Ascending aorta (tissue), 2 donors: ENCODE measurements around the gene QSOX2. TPM values are rescaled to one million over a fixed set of nuclear protein-coding genes. Genes with fewer than 3 reads are reported as not detected.

ENCODE experiments used
- DNase-seq, 2 donors: peaks; one replicate each; pipeline ENCODE4 v3.0.0-alpha.2; 2019; ENCODE audit warnings: low spot score in 2 of 2
- H3K27ac ChIP-seq, 2 donors: fragments of 200-600 bp; sonication (generic); one replicate each; pipeline ENCODE4 v1.5.1; 2016 to 2017; ENCODE audit warnings: mild to moderate bottlenecking in 1 of 2
- H3K27me3 ChIP-seq: fragments of 200-600 bp; sonication (generic); one replicate; pipeline ENCODE4 v1.5.1; 2017
- H3K36me3 ChIP-seq, 2 donors: fragments of 200-600 bp; sonication (generic); one replicate each; pipeline ENCODE4 v1.5.1; 2016
- H3K4me1 ChIP-seq, 2 donors: fragments of 200-600 bp; sonication (generic); one replicate each; pipeline ENCODE4 v1.5.1; 2016 to 2017; ENCODE audit warnings: mild to moderate bottlenecking in 1 of 2
- H3K4me3 ChIP-seq, 2 donors: fragments of 200-600 bp; sonication (generic); one replicate each; pipeline ENCODE4 v1.5.1; 2016 to 2017; ENCODE audit warnings: mild to moderate bottlenecking in 1 of 2
- H3K9me3 ChIP-seq, 2 donors: fragments of 200-600 bp; sonication (generic); one replicate each; pipeline ENCODE4 v1.5.1; 2016
- intact Hi-C: fragments of 100-400 bp; cut with DNase I; formaldehyde crosslinking; loops from one replicate; pipeline ENCODE4 v1.15.1; 2023
- total RNA-seq: library from RNA; depleted of rRNA; stranded (reverse); fragments of >200 nt; gene quantifications from one replicate; pipeline ENCODE4 v1.1.0, GENCODE V29; 2016
- TF ChIP-seq, protein P1 (sequence below), 3 experiments: fragments of 200-600 bp in 2 of 3; fragments of 450-650 bp in 1 of 3; sonication (generic) in 2 of 3; IDR thresholded peaks; one replicate each; pipeline ENCODE4 v1.5.1; 2016 to 2019; ENCODE audit warnings: antibody characterized with exemption in 3 of 3, mild to moderate bottlenecking in 1 of 3, moderate library complexity in 1 of 3

Gene QSOX2
- total RNA-seq, 1 donor from 2014 or later = 3.7 TPM

- Histone ChIP-seq H3K9me3 (no peaks in the 10 kb centered on the region), H3K4me3 (no peak overlapping the region), H3K27me3 (no peaks in the 10 kb centered on the region), H3K4me1 (no peaks in the 10 kb centered on the region), H3K36me3 (no peaks in the 10 kb centered on the region), H3K27ac (no peak overlapping the region)
- intact Hi-C loops = no loop called here
- no peak for DNase-seq
- TF ChIP-seq, protein P1, sequence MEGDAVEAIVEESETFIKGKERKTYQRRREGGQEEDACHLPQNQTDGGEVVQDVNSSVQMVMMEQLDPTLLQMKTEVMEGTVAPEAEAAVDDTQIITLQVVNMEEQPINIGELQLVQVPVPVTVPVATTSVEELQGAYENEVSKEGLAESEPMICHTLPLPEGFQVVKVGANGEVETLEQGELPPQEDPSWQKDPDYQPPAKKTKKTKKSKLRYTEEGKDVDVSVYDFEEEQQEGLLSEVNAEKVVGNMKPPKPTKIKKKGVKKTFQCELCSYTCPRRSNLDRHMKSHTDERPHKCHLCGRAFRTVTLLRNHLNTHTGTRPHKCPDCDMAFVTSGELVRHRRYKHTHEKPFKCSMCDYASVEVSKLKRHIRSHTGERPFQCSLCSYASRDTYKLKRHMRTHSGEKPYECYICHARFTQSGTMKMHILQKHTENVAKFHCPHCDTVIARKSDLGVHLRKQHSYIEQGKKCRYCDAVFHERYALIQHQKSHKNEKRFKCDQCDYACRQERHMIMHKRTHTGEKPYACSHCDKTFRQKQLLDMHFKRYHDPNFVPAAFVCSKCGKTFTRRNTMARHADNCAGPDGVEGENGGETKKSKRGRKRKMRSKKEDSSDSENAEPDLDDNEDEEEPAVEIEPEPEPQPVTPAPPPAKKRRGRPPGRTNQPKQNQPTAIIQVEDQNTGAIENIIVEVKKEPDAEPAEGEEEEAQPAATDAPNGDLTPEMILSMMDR (IDR thresholded peaks at IDR 0.05) = no peak
These were observed 31.1 kb upstream of the QSOX2 start for GRCh38 chr9:136276716-136277115.

- H3K27ac ChIP-seq = no peak overlapping the region
- TF ChIP-seq, protein P1 (IDR thresholded peaks at IDR 0.05) = no peak
- intact Hi-C loops = no loop called here
These were observed 30.2 kb upstream of the QSOX2 start for GRCh38 chr9:136275655-136276429.

DNA sequence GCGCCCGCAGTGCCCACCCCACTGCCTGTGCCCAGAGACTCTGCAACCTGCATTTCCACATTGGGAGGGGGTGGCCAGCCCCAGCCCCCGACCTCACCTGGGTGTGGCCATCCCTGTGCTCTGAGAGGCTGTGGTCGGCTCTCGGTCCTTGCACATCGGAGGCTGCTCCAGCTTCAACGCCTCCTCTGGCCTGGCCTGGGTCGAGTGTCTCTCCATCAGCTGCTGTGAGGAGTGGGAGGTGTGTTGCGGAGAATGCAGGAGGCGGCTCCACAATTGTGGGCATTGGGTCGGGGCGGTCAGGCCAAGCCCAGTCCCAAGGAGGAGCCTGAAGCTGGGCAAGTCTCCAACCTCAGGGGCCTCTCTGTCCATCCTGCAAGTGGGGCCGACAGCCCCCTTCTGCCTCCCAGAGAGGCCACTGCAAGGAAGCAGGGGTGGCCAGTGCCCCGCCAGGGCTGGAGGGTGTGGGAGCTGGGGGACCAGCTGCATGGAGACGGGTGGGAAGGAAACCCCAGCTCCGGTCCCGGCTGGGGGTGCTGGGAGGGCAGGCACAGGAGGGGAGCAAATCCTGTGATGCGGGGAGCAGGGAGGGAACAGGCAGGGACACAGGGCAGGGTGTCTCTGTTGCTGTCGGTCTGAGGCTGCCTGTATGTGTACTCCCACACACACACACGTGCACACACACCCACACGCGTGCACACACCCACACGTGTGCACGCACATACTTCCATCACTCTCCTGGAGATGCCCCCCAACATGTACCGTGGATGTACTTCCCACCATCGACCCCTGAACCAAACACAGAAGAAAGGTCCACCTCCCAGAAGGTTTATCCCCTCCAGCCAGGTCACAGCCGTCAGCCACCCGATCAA, 29.4 kb upstream of the QSOX2 start:
- TF ChIP-seq, protein P1 (IDR thresholded peaks at IDR 0.05) = no peak

More at GRCh38 chr9:136275655-136276429, 30.2 kb upstream of the QSOX2 start:
- Histone ChIP-seq H3K9me3 (no peaks in the 10 kb centered on the region), H3K36me3 (no peaks in the 10 kb centered on the region), H3K4me1 (no peaks in the 10 kb centered on the region), H3K27me3 (no peaks in the 10 kb centered on the region), H3K4me3 (no peak overlapping the region)
- DNase-seq = no peak

GRCh38 chr9:136273921-136274785, 28.5 kb upstream of the QSOX2 start:
- H3K9me3 ChIP-seq = no peaks in the 10 kb centered on the region
- no peaks in the 10 kb centered on the region for H3K4me1 ChIP-seq
- H3K36me3 ChIP-seq = no peaks in the 10 kb centered on the region
- H3K27ac ChIP-seq = no peak overlapping the region
- no peak for DNase-seq
- intact Hi-C loops = no loop called here
- no peaks in the 10 kb centered on the region for H3K27me3 ChIP-seq
- TF ChIP-seq, protein P1 (IDR thresholded peaks at IDR 0.05) = no peak
- no peak overlapping the region for H3K4me3 ChIP-seq

More for the DNA sequence above, 29.4 kb upstream of the QSOX2 start:
- intact Hi-C loops = no loop called here
- H3K27me3 ChIP-seq = no peaks in the 10 kb centered on the region
- H3K4me3 ChIP-seq = no peak overlapping the region
- DNase-seq = no peak
- H3K9me3 ChIP-seq = no peaks in the 10 kb centered on the region
- no peaks in the 10 kb centered on the region for H3K4me1 ChIP-seq
- no peaks in the 10 kb centered on the region for H3K36me3 ChIP-seq
- no peak overlapping the region for H3K27ac ChIP-seq

GRCh38 chr9:136273244-136273865, 27.7 kb upstream of the QSOX2 start:
- H3K36me3 ChIP-seq = no peaks in the 10 kb centered on the region
- H3K27me3 ChIP-seq = no peaks in the 10 kb centered on the region
- no peak for DNase-seq
- no peak overlapping the region for H3K27ac ChIP-seq
- H3K4me3 ChIP-seq = no peak overlapping the region
- TF ChIP-seq, protein P1 (IDR thresholded peaks at IDR 0.05) = no peak
- H3K9me3 ChIP-seq = no peaks in the 10 kb centered on the region
- intact Hi-C loops = no loop called here
- H3K4me1 ChIP-seq = no peaks in the 10 kb centered on the region
